GM12801 (cell line): Measurements from ENCODE around the gene TTC38.

Experiments
- CTCF ChIP-seq: IDR thresholded peaks from one replicate; pipeline ENCODE4 v1.5.1; 2011; ENCODE audit warnings: control low read depth; ENCODE audit not compliant: insufficient read length; ENCODE audit errors: extremely low read depth

Gene TTC38

DNA sequence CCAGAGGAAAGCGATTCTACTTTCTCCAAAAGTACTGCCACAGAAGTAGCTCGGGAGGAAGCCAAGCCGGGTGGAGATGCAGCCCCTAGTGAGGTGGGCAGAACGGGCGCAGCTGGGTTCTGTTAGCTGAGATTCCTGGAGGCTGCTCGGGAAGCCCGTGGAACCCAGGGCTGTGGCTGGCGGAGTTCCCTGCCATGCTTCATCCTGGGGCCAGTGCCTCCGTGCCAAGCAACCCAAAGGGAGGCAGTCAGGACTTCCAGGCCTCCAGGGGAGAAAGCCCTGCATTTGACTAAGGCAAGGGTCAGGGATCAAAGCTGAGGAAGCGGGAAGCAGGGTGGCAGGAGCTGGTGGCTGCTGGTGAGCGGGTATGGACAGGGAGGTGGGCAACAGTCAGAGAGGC is 61.0 kb downstream of the TTC38 start:
- no peak for TF ChIP-seq CTCF

DNA sequence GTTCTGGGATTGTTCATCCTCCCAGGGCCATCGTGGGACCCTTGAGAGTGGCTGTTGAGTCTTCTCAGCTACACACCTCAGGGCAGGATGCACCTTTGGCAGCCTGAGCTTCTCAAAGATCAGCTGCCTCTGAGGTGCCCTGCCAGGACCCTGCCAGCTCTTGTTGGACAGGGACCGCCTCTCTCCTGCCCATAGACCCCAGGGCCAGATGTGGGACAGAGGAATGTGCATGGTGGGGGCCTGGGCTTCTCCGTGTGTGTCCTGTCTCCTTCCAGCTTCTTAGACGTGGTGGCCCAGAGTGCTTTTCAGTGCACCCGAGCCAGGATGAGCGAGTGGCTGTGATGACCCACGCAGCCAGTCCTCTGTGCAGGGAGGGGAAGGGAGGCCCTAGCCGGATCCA is 61.8 kb downstream of the TTC38 start:
- TF ChIP-seq CTCF, result no peak

DNA sequence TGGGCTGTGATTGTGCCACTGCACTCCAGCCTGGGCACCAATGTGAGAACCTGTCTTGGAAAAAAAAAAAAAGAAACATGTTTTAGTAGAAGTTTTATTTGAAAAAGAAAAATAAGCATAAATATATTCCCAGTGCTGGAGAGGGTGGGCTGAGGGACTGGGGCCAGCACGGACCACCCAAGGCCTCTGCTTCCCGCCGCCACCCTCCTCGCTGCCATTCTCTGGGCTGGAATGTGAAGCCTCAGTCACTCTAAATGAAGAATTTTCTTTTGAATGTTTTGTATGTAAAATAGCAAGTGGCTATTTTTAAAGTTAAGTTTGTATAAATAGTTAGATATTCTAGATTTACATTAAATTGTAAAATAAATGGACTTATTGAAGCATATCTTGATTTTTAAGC is 62.6 kb downstream of the TTC38 start:
- no peak for TF ChIP-seq CTCF

GRCh38 chr22:46331496-46331895 is 63.7 kb downstream of the TTC38 start:
- TF ChIP-seq CTCF, result no peak

- TF ChIP-seq CTCF, result no peak
These were observed 67.7 kb downstream of the TTC38 start, which contains the start of gene TRMU for GRCh38 chr22:46335201-46336118. TRMU (plus strand) TSS chr22:46335714; CDS start chr22:46335765, 51 bp downstream.

GRCh38 chr22:46336119-46337078 is 68.6 kb downstream of the TTC38 start:
- TF ChIP-seq CTCF, result no peak

GRCh38 chr22:46337870-46338269 is 70.1 kb downstream of the TTC38 start:
- TF ChIP-seq CTCF, result no peak
